Fibroblast of lung (primary cell): Measurements from ENCODE around the gene SLC13A5.

Source experiments
- CTCF ChIP-seq, 2 donors: IDR thresholded peaks in 1 of 2; conservative IDR thresholded peaks in 1 of 2; 1 replicate in 1 of 2; 2 replicates in 1 of 2; pipeline ENCODE4 v1.5.1; 2011 to 2012; ENCODE audit warnings: low read length in 2 of 2, control low read depth in 1 of 2, inconsistent platforms in 1 of 2, low read depth in 1 of 2, mild to moderate bottlenecking in 1 of 2
- EZH2 ChIP-seq: IDR thresholded peaks from 2 replicates; pipeline ENCODE4 v1.5.1; 2012; ENCODE audit warnings: low read length, control low read depth, mild to moderate bottlenecking; ENCODE audit errors: missing control alignments

GRCh38 chr17:6712058-6712853, 913 bp downstream of the SLC13A5 start:
- no peak for TF ChIP-seq EZH2
- no peak for TF ChIP-seq CTCF (conservative IDR thresholded peaks at IDR 0.05 in 1 of 2, IDR thresholded peaks at IDR 0.05 in 1 of 2; ENCODE audit: low read depth in 1 of 2, low read length in 2 of 2)
